Stomach (tissue), 9 donors: Measurements from ENCODE around the gene SELENOM. TPM values are rescaled to one million over a fixed set of nuclear protein-coding genes. Genes with fewer than 3 reads are reported as not detected.
A peak's percentile ranks its signal among the peaks of the same experiment; 100 is the strongest.

Experiments used
- DNase-seq, 2 donors: peaks; one replicate each; pipeline versions ENCODE4 v3.0.0 to v3.0.0-alpha.2; 2013 to 2019
- H3K27ac ChIP-seq, 5 donors: fragments of 200-600 bp in 4 of 5; sonication (generic) in 4 of 5; one replicate each; pipeline ENCODE4 v1.5.1; 2013 to 2019; ENCODE audit warnings: mild to moderate bottlenecking in 1 of 5, moderate library complexity in 1 of 5
- H3K27me3 ChIP-seq, 3 donors: fragments of 200-600 bp; sonication (generic); one replicate each; pipeline ENCODE4 v1.5.1; 2017 to 2019; ENCODE audit warnings: mixed run types in 1 of 3
- H3K36me3 ChIP-seq, 4 donors: fragments of 200-600 bp; sonication (generic); 1 replicate in 3 of 4; 2 replicates in 1 of 4; pipeline ENCODE4 v1.5.1; 2016 to 2019
- H3K4me1 ChIP-seq, 4 donors: fragments of 200-600 bp; sonication (generic); one replicate each; pipeline ENCODE4 v1.5.1; 2016 to 2019
- H3K4me3 ChIP-seq, 4 donors: fragments of 200-600 bp; sonication (generic) in 3 of 4; one replicate each; pipeline ENCODE4 v1.5.1; 2016 to 2019; ENCODE audit warnings: mild to moderate bottlenecking in 1 of 4
- H3K9me3 ChIP-seq, 4 donors: fragments of 200-600 bp; sonication (generic); one replicate each; pipeline ENCODE4 v1.5.1; 2016 to 2019
- EP300 ChIP-seq: sonication (generic); formaldehyde crosslinking; IDR thresholded peaks from one replicate; pipeline ENCODE4 v1.6.1; 2017; ENCODE audit warnings: antibody characterized with exemption
- POLR2A ChIP-seq, 4 donors: fragments of 450-650 bp; IDR thresholded peaks; one replicate each; pipeline ENCODE4 v1.6.1; 2016; ENCODE audit warnings: antibody characterized with exemption in 4 of 4, control low read depth in 2 of 4, mild to moderate bottlenecking in 1 of 4, moderate library complexity in 1 of 4
- POLR2AphosphoS5 ChIP-seq, 3 donors: sonication (generic); formaldehyde crosslinking; IDR thresholded peaks; one replicate each; pipeline ENCODE4 v1.6.1; 2016; ENCODE audit warnings: antibody characterized with exemption in 3 of 3
- WGBS, 5 donors: extraction: QIAGEN DNeasy Blood & Tissue Kit in 3 of 5; methylation state at CpG; one replicate each; pipeline versions ENCODE4 v1.1.5 to v1.1.7; 2013 to 2018; 5-methylcytosine and 5-hydroxymethylcytosine counted together
- intact Hi-C: fragments of 100-400 bp; cut with DNase I; formaldehyde crosslinking; loops from one replicate; pipeline ENCODE4 v1.15.1; 2023; ENCODE audit warnings: low total_unique reads
- polyA plus RNA-seq, 3 donors: library from polyadenylated mRNA; stranded (reverse); fragments of 200-250 nt; gene quantifications; one replicate each; pipeline ENCODE4 v1.2.3, GENCODE V29; 2013
- total RNA-seq, 5 donors: library from RNA; depleted of rRNA; stranded (reverse); fragments of >200 nt; gene quantifications; one replicate each; pipeline versions ENCODE4 v1.1.0 to v1.2.3, GENCODE V29; 2014 to 2016
- TF ChIP-seq, protein P1 (sequence below), 7 experiments: fragments of 450-650 bp in 4 of 7; fragments of 200-600 bp in 3 of 7; sonication (generic) in 3 of 7; IDR thresholded peaks; one replicate each; pipeline ENCODE4 v1.5.1; 2016 to 2019; ENCODE audit warnings: antibody characterized with exemption in 7 of 7, control low read depth in 2 of 7, mild to moderate bottlenecking in 1 of 7
- donor health status: healthy with polysubstance abuse.
- donor health status: Bipolar disorder and iron deficiency.
- donor health status: healthy.

The SELENOM gene
- total and polyA plus RNA-seq, 8 donors, result 59.8 to 1,443 (median 377) TPM

- TF ChIP-seq EP300, result peak; percentile 44
- peak in 2 of 3 donors; percentile 23 to 90 for TF ChIP-seq POLR2AphosphoS5 (IDR thresholded peaks at IDR 0.05)
- no peak for TF ChIP-seq POLR2A (IDR thresholded peaks at IDR 0.05)
- Histone ChIP-seq H3K4me1 (peaks cover 23 to 92% (median 62%) of the 10 kb centered on the region in 4 donors), H3K4me3 (peak overlapping the region in 3 of 4 donors; percentile 42 to 45 (median 45)), H3K36me3 (peaks cover 75 to 88% (median 81%) of the 10 kb centered on the region in 4 donors), H3K27me3 (no peaks in the 10 kb centered on the region), H3K9me3 (no peaks in the 10 kb centered on the region), H3K27ac (peak overlapping the region; percentile 10 to 96 (median 95))
- WGBS, 5 donors, result 64 to 86% (median 83%) methylated on average over 13 to 15 of the region's 15 CpGs
- intact Hi-C loops, result no loop called here
- DNase-seq, result peak in 1 of 2 donors; percentile 69
These were observed 16.9 kb downstream of the SELENOM start for GRCh38 chr22:31090217-31091085.

- 51 to 81% (median 68%) methylated on average over 3 to 9 of the region's 9 CpGs for WGBS, 5 donors
- Histone ChIP-seq H3K27me3 (no peaks in the 10 kb centered on the region), H3K36me3 (peaks cover 70 to 78% (median 71%) of the 10 kb centered on the region in 4 donors), H3K4me1 (peaks cover 26 to 91% (median 65%) of the 10 kb centered on the region in 4 donors), H3K9me3 (no peaks in the 10 kb centered on the region), H3K27ac (peak overlapping the region; percentile 5 to 96 (median 95)), H3K4me3 (peak overlapping the region in 3 of 4 donors; percentile 15 to 42 (median 17))
- DNase-seq, result peak; percentile 54 to 70
- TF ChIP-seq, protein P1, sequence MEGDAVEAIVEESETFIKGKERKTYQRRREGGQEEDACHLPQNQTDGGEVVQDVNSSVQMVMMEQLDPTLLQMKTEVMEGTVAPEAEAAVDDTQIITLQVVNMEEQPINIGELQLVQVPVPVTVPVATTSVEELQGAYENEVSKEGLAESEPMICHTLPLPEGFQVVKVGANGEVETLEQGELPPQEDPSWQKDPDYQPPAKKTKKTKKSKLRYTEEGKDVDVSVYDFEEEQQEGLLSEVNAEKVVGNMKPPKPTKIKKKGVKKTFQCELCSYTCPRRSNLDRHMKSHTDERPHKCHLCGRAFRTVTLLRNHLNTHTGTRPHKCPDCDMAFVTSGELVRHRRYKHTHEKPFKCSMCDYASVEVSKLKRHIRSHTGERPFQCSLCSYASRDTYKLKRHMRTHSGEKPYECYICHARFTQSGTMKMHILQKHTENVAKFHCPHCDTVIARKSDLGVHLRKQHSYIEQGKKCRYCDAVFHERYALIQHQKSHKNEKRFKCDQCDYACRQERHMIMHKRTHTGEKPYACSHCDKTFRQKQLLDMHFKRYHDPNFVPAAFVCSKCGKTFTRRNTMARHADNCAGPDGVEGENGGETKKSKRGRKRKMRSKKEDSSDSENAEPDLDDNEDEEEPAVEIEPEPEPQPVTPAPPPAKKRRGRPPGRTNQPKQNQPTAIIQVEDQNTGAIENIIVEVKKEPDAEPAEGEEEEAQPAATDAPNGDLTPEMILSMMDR (IDR thresholded peaks at IDR 0.05), result peak in 5 of 7 experiments; percentile 64 to 82 (median 70)
- no peak for TF ChIP-seq POLR2A (IDR thresholded peaks at IDR 0.05)
- intact Hi-C loops, result loop anchor here (5.0 kb wide), 1 partner anchor 142 kb away; no protein-coding TSS in a partner anchor
These were observed 17.9 kb downstream of the SELENOM start for GRCh38 chr22:31089160-31090100.

- Histone ChIP-seq H3K27ac (peak overlapping the region in 4 of 5 donors; percentile 89 to 96 (median 95)), H3K36me3 (peaks cover 60 to 68% (median 61%) of the 10 kb centered on the region in 4 donors), H3K27me3 (no peaks in the 10 kb centered on the region), H3K4me3 (peak overlapping the region in 2 of 4 donors; percentile 17 to 42), H3K9me3 (no peaks in the 10 kb centered on the region), H3K4me1 (peaks cover 36 to 90% (median 70%) of the 10 kb centered on the region in 4 donors)
- 83 to 87% (median 85%) methylated on average over 19 to 26 of the region's 26 CpGs for WGBS, 5 donors
- DNase-seq, result peak in 1 of 2 donors; percentile 12
- intact Hi-C loops, result loop anchor here (5.0 kb wide), 1 partner anchor 141 kb away; no protein-coding TSS in a partner anchor
- TF ChIP-seq, protein P1 (IDR thresholded peaks at IDR 0.05), result no peak
- TF ChIP-seq POLR2AphosphoS5 (IDR thresholded peaks at IDR 0.05) (no peak), EP300 (no peak), POLR2A (IDR thresholded peaks at IDR 0.05) (no peak)
These were observed 19.0 kb downstream of the SELENOM start for GRCh38 chr22:31088233-31088986.

DNA sequence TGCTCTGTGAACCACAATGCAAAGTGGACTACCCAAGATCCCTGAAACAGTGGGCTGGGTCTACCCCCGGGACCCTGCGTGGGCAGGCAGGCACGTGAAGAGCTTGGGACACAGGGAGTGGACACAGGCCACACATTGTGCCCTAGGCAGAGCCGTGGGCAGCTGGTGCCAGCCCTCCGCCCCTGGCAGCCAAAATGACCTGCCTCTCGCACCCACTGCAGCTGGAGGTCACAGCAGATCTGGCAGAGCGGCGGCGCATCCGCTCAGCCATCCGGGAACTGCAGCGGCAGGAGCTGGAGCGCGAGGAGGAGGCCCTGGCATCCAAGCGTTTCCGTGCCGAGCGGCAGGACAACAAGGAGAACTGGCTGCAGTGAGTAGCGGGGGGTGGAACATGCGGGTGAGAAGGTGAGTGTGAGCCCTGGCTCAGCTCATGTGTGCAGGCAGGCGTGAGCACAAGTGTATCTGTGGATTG is 19.6 kb downstream of the SELENOM start:
- TF ChIP-seq POLR2AphosphoS5 (IDR thresholded peaks at IDR 0.05) (no peak), POLR2A (IDR thresholded peaks at IDR 0.05) (no peak), EP300 (no peak)
- TF ChIP-seq, protein P1 (IDR thresholded peaks at IDR 0.05), result no peak
- peak overlapping the region in 4 of 5 donors; percentile 89 to 96 (median 95) for H3K27ac ChIP-seq
- peak in 1 of 2 donors; percentile 14 for DNase-seq
- no peak overlapping the region for H3K4me3 ChIP-seq
- peaks cover 54 to 62% (median 54%) of the 10 kb centered on the region in 4 donors for H3K36me3 ChIP-seq
- intact Hi-C loops, result loop anchor here (5.0 kb wide), 1 partner anchor 140 kb away; no protein-coding TSS in a partner anchor
- H3K27me3 ChIP-seq, result no peaks in the 10 kb centered on the region
- 84 to 96% (median 91%) methylated on average over 5 to 21 of the region's 21 CpGs for WGBS, 5 donors
- H3K4me1 ChIP-seq, result peaks cover 42 to 90% (median 71%) of the 10 kb centered on the region in 4 donors
- no peaks in the 10 kb centered on the region for H3K9me3 ChIP-seq
